Central memory CD4-positive, alpha-beta T cell (primary cell): Measurements from ENCODE around the gene ABCA3.
A peak's percentile ranks its signal among the peaks of the same experiment; 100 is the strongest.
"Not testable (repeated sequence)": the region's sequence is repeated elsewhere in the genome, so short reads cannot be mapped to it uniquely, and the experiment has no call there.

Source experiments
- DNase-seq: peaks from one replicate; pipeline ENCODE4 v3.0.0; 2022

Gene ABCA3

GRCh38 chr16:2278956-2279800 is 61.4 kb downstream of the ABCA3 start:
- DNase-seq: no peak

- DNase-seq: no peak
These were observed 62.3 kb downstream of the ABCA3 start for GRCh38 chr16:2278272-2278608.

GRCh38 chr16:2277466-2278271 is 62.9 kb downstream of the ABCA3 start:
- no peak for DNase-seq

GRCh38 chr16:2276368-2277195 is 63.9 kb downstream of the ABCA3 start:
- no peak for DNase-seq

- no peak for DNase-seq
These were observed 64.8 kb downstream of the ABCA3 start for GRCh38 chr16:2275476-2276367.

- no peak for DNase-seq
These were observed 66.6 kb downstream of the ABCA3 start for GRCh38 chr16:2273931-2274330.

GRCh38 chr16:2273484-2273883 is 67.0 kb downstream of the ABCA3 start:
- DNase-seq: no peak

GRCh38 chr16:2271848-2272461 is 68.6 kb downstream of the ABCA3 start:
- DNase-seq: no peak

GRCh38 chr16:2270588-2271470 is 69.7 kb downstream of the ABCA3 start:
- DNase-seq: no peak

- DNase-seq: no peak
These were observed 70.5 kb downstream of the ABCA3 start for GRCh38 chr16:2270070-2270462.

- DNase-seq: peak; percentile 95
These were observed 72.4 kb downstream of the ABCA3 start, which contains the start of gene RNPS1 for GRCh38 chr16:2267913-2268666. TSS of gene RNPS1 (minus strand) at chr16:2268126. CDS start at chr16:2264643, 3,483 bp downstream.

- DNase-seq: not testable (repeated sequence)
These were observed 73.0 kb downstream of the ABCA3 start for GRCh38 chr16:2267505-2267912.

GRCh38 chr16:2266887-2267286 is 73.6 kb downstream of the ABCA3 start:
- DNase-seq: not testable (repeated sequence)

GRCh38 chr16:2263026-2263425 is 77.5 kb downstream of the ABCA3 start:
- not testable (repeated sequence) for DNase-seq

GRCh38 chr16:2260250-2260649 is 80.3 kb downstream of the ABCA3 start:
- DNase-seq: no peak

GRCh38 chr16:2258530-2258929 is 82.0 kb downstream of the ABCA3 start:
- DNase-seq: not testable (repeated sequence)

GRCh38 chr16:2257726-2258125 is 82.8 kb downstream of the ABCA3 start:
- DNase-seq: no peak

- DNase-seq: no peak
These were observed 83.9 kb downstream of the ABCA3 start for GRCh38 chr16:2256531-2257140.

- no peak for DNase-seq
These were observed 87.2 kb downstream of the ABCA3 start for GRCh38 chr16:2253293-2253692.
